ENCODE data around the gene HLCS.

DNA sequence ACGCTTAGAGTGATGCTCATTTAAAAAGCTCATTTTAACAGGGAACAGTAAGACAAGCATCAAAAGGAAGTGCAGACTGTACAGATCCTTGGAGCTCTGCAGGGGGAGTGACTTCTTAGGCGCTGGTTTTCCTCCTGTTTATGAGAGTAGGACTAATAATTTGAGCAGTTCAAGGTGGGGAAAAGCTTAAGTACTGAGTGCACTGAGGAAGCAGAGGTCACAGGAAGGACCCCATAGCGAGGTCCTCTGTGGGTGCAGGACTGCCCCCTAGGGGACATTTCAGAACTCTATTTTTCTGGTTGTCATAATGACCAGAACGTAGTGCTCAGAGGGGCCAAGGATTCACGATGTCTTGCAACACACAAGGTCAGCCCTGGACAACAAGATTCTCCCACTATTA is 112.1 kb downstream of the HLCS start:
- TF ChIP-seq SUZ12 (IDR thresholded peaks at IDR 0.05; ENCODE audit: extremely low read depth, insufficient read depth, insufficient read length) = no peak
- no peak for TF ChIP-seq YY1 (IDR thresholded peaks at IDR 0.05; ENCODE audit: insufficient read depth, insufficient read length)
- no peak for TF ChIP-seq ZNF274 (IDR thresholded peaks at IDR 0.05; ENCODE audit: low read depth, low read length)

Data from NT2/D1 (cell line).